HG03575 (cell line): ENCODE measurements around the gene ZCCHC7.

Experiments used
- ATAC-seq: cut with Tn5 transposase; IDR thresholded peaks from one replicate; pipeline ENCODE4 v1.9.1; 2021; ENCODE audit not compliant: unreplicated experiment, insufficient number of reproducible peaks, low FRiP score; ENCODE audit errors: extremely low read depth

The ZCCHC7 gene

DNA sequence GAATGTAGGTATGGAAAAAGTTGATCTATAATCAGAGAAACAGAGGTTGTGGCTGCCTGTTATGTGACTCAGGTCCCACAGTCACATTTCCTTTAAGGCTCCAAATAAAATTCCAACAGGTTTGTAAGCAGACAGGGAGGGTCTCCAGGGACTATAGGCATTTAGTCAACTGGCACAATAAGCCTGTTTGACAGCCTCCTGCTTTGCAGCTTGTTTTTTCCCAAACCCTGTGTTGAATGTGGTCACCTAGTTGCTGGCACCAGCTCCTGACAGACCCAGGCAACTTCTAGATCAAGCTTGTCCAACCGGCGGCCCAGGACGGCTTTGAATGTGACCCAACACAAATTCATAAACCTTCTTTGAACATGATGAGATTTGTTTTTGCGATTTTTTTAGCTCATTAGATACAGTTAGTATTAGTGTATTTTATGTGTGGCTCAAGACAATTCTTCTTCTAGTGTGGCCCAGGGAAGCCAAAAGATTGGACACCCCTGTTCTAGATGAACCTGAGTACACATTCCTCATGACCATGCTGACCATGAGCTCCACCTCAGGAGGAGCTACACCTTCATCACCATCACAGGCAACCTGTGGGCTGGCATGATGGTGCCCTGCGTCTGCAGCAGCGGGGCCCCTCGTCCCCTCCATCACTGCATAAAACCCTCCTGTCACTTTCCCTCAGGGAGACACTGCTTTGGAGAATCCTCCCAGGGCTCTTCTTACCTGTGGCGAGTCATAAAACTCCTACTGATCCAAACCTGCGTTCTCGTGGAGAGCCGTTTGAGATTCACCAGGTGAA is 286.4 kb downstream of the ZCCHC7 start:
- no peak for ATAC-seq

GRCh38 chr9:37407468-37407867 is 287.1 kb downstream of the ZCCHC7 start:
- no peak for ATAC-seq
